H1 (cell line): ENCODE measurements around the gene GCGR. TPM values are rescaled to one million over a fixed set of nuclear protein-coding genes. Genes with fewer than 3 reads are reported as not detected.

Experiments
- CTCF ChIA-PET: fragments of 300-600 bp; sonication (Branson Sonifier 250); formaldehyde crosslinking; loops from one replicate; lab custom pipeline; 2021; ENCODE audit not compliant: partially characterized antibody; lab: Charles Lee
- POLR2A ChIA-PET: fragments of 300-600 bp; sonication (Branson Sonifier 250); formaldehyde crosslinking; loops from one replicate; lab custom pipeline; 2021; ENCODE audit warnings: inconsistent platforms; ENCODE audit not compliant: partially characterized antibody; lab: Charles Lee
- DNase-seq, 2 experiments: peaks; one replicate each; pipeline versions ENCODE4 v3.0.0 to v3.0.0-alpha.2; 2010 to 2022; ENCODE audit warnings: low spot score in 2 of 2, low read depth in 1 of 2, mixed read lengths in 1 of 2
- FAIRE-seq: peaks from 2 replicates; lab custom pipeline; 2011; peaks lifted over from hg19 to GRCh38; lab: Jason Lieb, UNC
- H2AFZ ChIP-seq: 2 replicates; pipeline ENCODE4 v1.8.1; 2012; ENCODE audit warnings: low read length, inconsistent platforms
- H2AK5ac ChIP-seq: 2 replicates; pipeline ENCODE4 v1.6.1; 2013; ENCODE audit warnings: low read depth, low read length
- H2BK120ac ChIP-seq: replicated peaks from 2 replicates; pipeline ENCODE3; 2013; ENCODE audit warnings: low read depth, low read length, inconsistent platforms
- H2BK12ac ChIP-seq: 2 replicates; pipeline ENCODE4 v1.6.1; 2013; ENCODE audit warnings: low read depth, low read length
- H2BK15ac ChIP-seq: 2 replicates; pipeline ENCODE4 v1.6.1; 2013; ENCODE audit warnings: low read length
- H2BK20ac ChIP-seq: 2 replicates; pipeline ENCODE4 v1.6.1; 2013; ENCODE audit warnings: low read length
- H2BK5ac ChIP-seq: 2 replicates; pipeline ENCODE4 v1.6.1; 2013; ENCODE audit warnings: low read depth, low read length
- H3K14ac ChIP-seq: 2 replicates; pipeline ENCODE4 v1.6.1; 2013; ENCODE audit warnings: inconsistent platforms; ENCODE audit not compliant: insufficient read length
- H3K18ac ChIP-seq: 2 replicates; pipeline ENCODE4 v1.6.1; 2013; ENCODE audit warnings: low read length; ENCODE audit errors: extremely low read depth
- H3K23ac ChIP-seq: 2 replicates; pipeline ENCODE4 v1.6.1; 2013; ENCODE audit warnings: inconsistent platforms; ENCODE audit not compliant: insufficient read length
- H3K23me2 ChIP-seq: 2 replicates; pipeline ENCODE4 v1.6.1; 2013; ENCODE audit warnings: low read depth, low read length
- H3K27ac ChIP-seq: 2 replicates; pipeline ENCODE4 v1.6.1; 2011; ENCODE audit warnings: low read depth, low read length, inconsistent platforms
- H3K27me3 ChIP-seq, 4 experiments: replicated peaks in 1 of 4; 1 replicate in 1 of 4; 2 replicates in 3 of 4; pipeline versions ENCODE4 v1.6.1 to v1.8.1; 2011 to 2013; ENCODE audit warnings: low read length in 3 of 4, mild to moderate bottlenecking in 3 of 4, inconsistent platforms in 2 of 4, mixed read lengths in 2 of 4, moderate library complexity in 1 of 4; ENCODE audit not compliant: control insufficient read depth in 3 of 4, insufficient read depth in 3 of 4; ENCODE audit errors: extremely low read depth in 1 of 4
- H3K36me3 ChIP-seq, 4 experiments: 2 replicates each; pipeline versions ENCODE4 v1.6.1 to v1.8.1; 2011 to 2013; ENCODE audit warnings: mild to moderate bottlenecking in 4 of 4, low read length in 3 of 4, moderate library complexity in 2 of 4, control low read depth in 1 of 4, inconsistent platforms in 1 of 4; ENCODE audit not compliant: insufficient read depth in 4 of 4, control insufficient read depth in 2 of 4
- H3K4ac ChIP-seq: replicated peaks from 2 replicates; pipeline ENCODE3; 2013; ENCODE audit warnings: low read length, low read depth, mixed read lengths, inconsistent platforms; ENCODE audit not compliant: insufficient read length
- H3K4me1 ChIP-seq, 4 experiments: replicated peaks in 1 of 4; 1 replicate in 1 of 4; 2 replicates in 3 of 4; pipeline versions ENCODE4 v1.6.1 to v1.8.1; 2011 to 2013; ENCODE audit warnings: low read length in 3 of 4, inconsistent platforms in 2 of 4, mixed read lengths in 1 of 4; ENCODE audit not compliant: insufficient read depth in 4 of 4, control insufficient read depth in 3 of 4
- H3K4me2 ChIP-seq, 2 experiments: 2 replicates each; pipeline versions ENCODE4 v1.6.1 to v1.8.1; 2011 to 2013; ENCODE audit warnings: low read depth in 2 of 2, low read length in 2 of 2, control low read depth in 1 of 2, inconsistent platforms in 1 of 2, mild to moderate bottlenecking in 1 of 2; ENCODE audit not compliant: insufficient read depth in 1 of 2
- H3K4me3 ChIP-seq, 4 experiments: fragments of 200-600, 300-600 bp in 1 of 4; sonication (generic), shearing (Covaris generic), sonication (Bioruptor Twin) in 1 of 4; 2 replicates each; pipeline versions ENCODE4 v1.5.1 to v1.8.1; 2011 to 2016; ENCODE audit warnings: low read length in 4 of 4, low read depth in 3 of 4, control low read depth in 2 of 4, inconsistent platforms in 2 of 4, mild to moderate bottlenecking in 2 of 4, mixed read lengths in 1 of 4, moderate library complexity in 1 of 4; ENCODE audit not compliant: insufficient read depth in 2 of 4; ENCODE audit errors: extremely low read depth in 1 of 4
- H3K56ac ChIP-seq: replicated peaks from 2 replicates; pipeline ENCODE3; 2013; ENCODE audit warnings: low read depth, mild to moderate bottlenecking, mixed read lengths, low read length, inconsistent platforms; ENCODE audit not compliant: insufficient read length
- H3K79me1 ChIP-seq: 2 replicates; pipeline ENCODE4 v1.6.1; 2013; ENCODE audit warnings: low read depth, low read length, control low read depth
- H3K79me2 ChIP-seq, 2 experiments: 2 replicates each; pipeline versions ENCODE4 v1.6.1 to v1.8.1; 2012 to 2013; ENCODE audit warnings: low read length in 2 of 2, mild to moderate bottlenecking in 2 of 2, inconsistent platforms in 1 of 2; ENCODE audit not compliant: insufficient read depth in 2 of 2, control insufficient read depth in 1 of 2
- H3K9ac ChIP-seq, 4 experiments: replicated peaks in 1 of 4; 1 replicate in 1 of 4; 2 replicates in 3 of 4; pipeline versions ENCODE4 v1.6.1 to v1.8.1; 2011 to 2013; ENCODE audit warnings: low read depth in 3 of 4, low read length in 3 of 4, control low read depth in 2 of 4, mild to moderate bottlenecking in 2 of 4, moderate library complexity in 2 of 4, inconsistent platforms in 1 of 4; ENCODE audit errors: extremely low read depth in 1 of 4
- H3K9me3 ChIP-seq, 2 experiments: 2 replicates each; pipeline versions ENCODE4 v1.6.1 to v1.8.1; 2012 to 2013; ENCODE audit warnings: mild to moderate bottlenecking in 2 of 2, moderate library complexity in 2 of 2, control low read depth in 1 of 2, inconsistent platforms in 1 of 2, low read depth in 1 of 2, low read length in 1 of 2, mixed read lengths in 1 of 2; ENCODE audit not compliant: insufficient read depth in 2 of 2
- H4K20me1 ChIP-seq, 2 experiments: replicated peaks in 1 of 2; 2 replicates each; pipeline versions ENCODE3 to v1.8.1; 2011 to 2013; ENCODE audit warnings: inconsistent platforms in 2 of 2, low read length in 2 of 2, mild to moderate bottlenecking in 1 of 2; ENCODE audit not compliant: insufficient read depth in 2 of 2, control insufficient read depth in 1 of 2
- H4K5ac ChIP-seq: 2 replicates; pipeline ENCODE4 v1.6.1; 2013; ENCODE audit warnings: low read length, low read depth, mixed read lengths, inconsistent platforms; ENCODE audit not compliant: insufficient read length
- H4K8ac ChIP-seq: 2 replicates; pipeline ENCODE4 v1.8.0; 2013; ENCODE audit warnings: mild to moderate bottlenecking, moderate library complexity, low read length, inconsistent platforms; ENCODE audit not compliant: insufficient read depth; ENCODE audit errors: extremely low read depth
- H4K91ac ChIP-seq: replicated peaks from 2 replicates; pipeline ENCODE3; 2013; ENCODE audit warnings: low read length, mixed read lengths, inconsistent platforms; ENCODE audit not compliant: insufficient read length
- CBX5 ChIP-seq: fragments of 300-800, 300-1000 bp; sonication (generic); IDR thresholded peaks from 2 replicates; pipeline ENCODE4 v1.7.1; 2016; ENCODE audit warnings: antibody characterized with exemption, low read length, low read depth
- CEBPB ChIP-seq: IDR thresholded peaks from 2 replicates; pipeline ENCODE4 v1.6.1; 2012; ENCODE audit warnings: low read depth, low read length
- CTBP2 ChIP-seq: IDR thresholded peaks from 2 replicates; pipeline ENCODE4 v1.7.0; 2011; ENCODE audit warnings: borderline replicate concordance, mild to moderate bottlenecking, moderate library complexity, mixed read lengths, low read length; ENCODE audit not compliant: insufficient read depth, insufficient read length
- E2F6 ChIP-seq: IDR thresholded peaks from 2 replicates; pipeline ENCODE4 v1.6.1; 2012; ENCODE audit warnings: inconsistent platforms
- HDAC6 ChIP-seq: IDR thresholded peaks from one replicate; pipeline ENCODE4 v1.7.1; 2012; ENCODE audit warnings: low read depth, mild to moderate bottlenecking, inconsistent platforms, low read length, moderate library complexity
- JUN ChIP-seq: IDR thresholded peaks from 2 replicates; pipeline ENCODE4 v1.6.1; 2011; ENCODE audit warnings: low read depth, mild to moderate bottlenecking, improper control_type of control experiment, low read length
- JUND ChIP-seq: IDR thresholded peaks from 2 replicates; pipeline ENCODE4 v1.6.1; 2011; ENCODE audit warnings: mild to moderate bottlenecking, improper control_type of control experiment, low read length
- MAFK ChIP-seq: IDR thresholded peaks from 2 replicates; pipeline ENCODE4 v1.6.1; 2012; ENCODE audit warnings: low read depth, mild to moderate bottlenecking, improper control_type of control experiment, low read length
- RNF2 ChIP-seq: fragments of 200-900, 300-1000 bp; sonication (generic); IDR thresholded peaks from 2 replicates; pipeline ENCODE4 v1.7.1; 2016; ENCODE audit warnings: borderline replicate concordance, low read depth, mild to moderate bottlenecking, antibody characterized with exemption, low read length; ENCODE audit not compliant: poor library complexity, severe bottlenecking; ENCODE audit errors: missing control alignments
- RXRA ChIP-seq: IDR thresholded peaks from 2 replicates; pipeline ENCODE4 v1.6.1; 2011; ENCODE audit warnings: low read depth, mild to moderate bottlenecking, low read length, moderate library complexity; ENCODE audit not compliant: insufficient read depth
- TCF12 ChIP-seq: IDR thresholded peaks from 2 replicates; pipeline ENCODE4 v1.6.1; 2011; ENCODE audit warnings: low read depth, mild to moderate bottlenecking, low read length
- YY1 ChIP-seq: IDR thresholded peaks from 2 replicates; pipeline ENCODE4 v1.6.1; 2011; ENCODE audit warnings: low read depth, mild to moderate bottlenecking, low read length
- WGBS, 2 experiments: shearing (Covaris generic) in 1 of 2; methylation state at CpG; one replicate each; pipeline versions ENCODE4 v1.1.6 to v1.1.7; 2013 to 2015; ENCODE audit warnings: low lambda C conversion rate in 2 of 2, mixed read lengths in 2 of 2, inconsistent platforms in 1 of 2, low coverage in 1 of 2, missing lambda C conversion rate in 1 of 2; ENCODE audit not compliant: insufficient replicate concordance in 2 of 2, insufficient coverage in 1 of 2, insufficient read length in 1 of 2; ENCODE audit errors: extremely low coverage in 1 of 2, missing lambda C conversion rate in 1 of 2; 5-methylcytosine and 5-hydroxymethylcytosine counted together
- polyA plus RNA-seq, 7 experiments: library from polyadenylated mRNA; depleted of rRNA in 3 of 7; stranded (reverse) in 5 of 7; unstranded in 2 of 7; fragments of >200 nt in 5 of 7; fragments of 200-250 nt in 2 of 7; gene quantifications; 1 replicate in 5 of 7; 2 replicates in 1 of 7; 4 replicates in 1 of 7; pipeline versions ENCODE4 v1.2.1 to v1.2.3, GENCODE V29; 2011 to 2013; ENCODE audit warnings: missing spikeins in 2 of 7, mixed read lengths in 2 of 7
- total RNA-seq: library from RNA; stranded (reverse); fragmentation: NEBNext Ultra II Directional; extraction: Animal tissue kit (Norgen Biotek cat#: 25700); gene quantifications from 2 replicates; pipeline ENCODE4 v1.2.1, GENCODE V29; 2021

GCGR gene
- total and polyA plus RNA-seq, 2 of the 8 experiments (the other 6 are each of a cell fraction or from before 2014, with no cell fraction given) = 0.44 to 0.56 TPM

GRCh38 chr17:81809556-81809998 is 5.6 kb downstream of the GCGR start:
- H3K4me3 ChIP-seq = no peak overlapping the region
- H3K56ac ChIP-seq = no peak overlapping the region
- no peaks in the 10 kb centered on the region for H3K79me1 ChIP-seq
- H2BK15ac ChIP-seq = no peak overlapping the region
- WGBS, 2 experiments = 83% methylated on average over 6 of the region's 7 CpGs; no CpG with 5 or more reads in 1 of the 2 experiments
- peak overlapping the region; percentile 52; the same call in 1 of the 2 replicates for H2BK5ac ChIP-seq
- H2AFZ ChIP-seq = no peak overlapping the region
- DNase-seq = no peak
- no peak overlapping the region for H2BK120ac ChIP-seq
- H4K8ac ChIP-seq = peak overlapping the region; percentile 51; the same call in 1 of the 2 replicates
- H3K23me2 ChIP-seq = peaks cover 2% of the 10 kb centered on the region; the same call in 1 of the 2 replicates
- 0 out of 2 replicates have a peak overlapping the region, but pooled peaks have one; percentile 53 for H2AK5ac ChIP-seq
- FAIRE-seq = no peak
- H2BK12ac ChIP-seq = no peak overlapping the region
- no peak overlapping the region for H2BK20ac ChIP-seq
- H3K36me3 ChIP-seq = peaks cover 0 to under 1% (median 0%) of the 10 kb centered on the region in 4 experiments; a peak in 1 of 8 replicates
- ChIA-PET POLR2A (interaction anchor here (0.7 to 1.3 kb wide), 2 partner anchors 10 to 86 kb away, joined by 3 read pairs; no protein-coding TSS in a partner anchor), CTCF (no interaction called here)
- H4K5ac ChIP-seq = no peak overlapping the region
- no peak overlapping the region for H3K9ac ChIP-seq
- no peak overlapping the region for H4K91ac ChIP-seq
- H3K9me3 ChIP-seq = no peaks in the 10 kb centered on the region
- H3K23ac ChIP-seq = no peak overlapping the region
- no peak overlapping the region for H3K4ac ChIP-seq
- H3K79me2 ChIP-seq = no peaks in the 10 kb centered on the region
- no peak overlapping the region for H3K4me2 ChIP-seq
- TF ChIP-seq RXRA (no peak), JUND (no peak), CEBPB (no peak), CBX5 (no peak), YY1 (no peak), MAFK (no peak), RNF2 (no peak), HDAC6 (no peak), JUN (no peak), CTBP2 (no peak), E2F6 (no peak), TCF12 (no peak)
- TF ChIP-seq, all 59 proteins: peak for 0
- H3K18ac ChIP-seq = no peak overlapping the region; the same call in 1 of the 2 replicates
- H3K4me1 ChIP-seq = no peaks in the 10 kb centered on the region; a peak in 2 of 7 replicates
- no peak overlapping the region for H3K14ac ChIP-seq
- no peak overlapping the region for H3K27ac ChIP-seq
- H4K20me1 ChIP-seq = peaks cover 0 to 4% of the 10 kb centered on the region in 2 experiments
- H3K27me3 ChIP-seq = peaks cover 11 to 25% (median 19%) of the 10 kb centered on the region in 4 experiments
